H1 (cell line): ENCODE measurements around the gene ARHGEF28. TPM values are rescaled to one million over a fixed set of nuclear protein-coding genes. Genes with fewer than 3 reads are reported as not detected.

Source experiments
- CTCF ChIA-PET: fragments of 300-600 bp; sonication (Branson Sonifier 250); formaldehyde crosslinking; loops from one replicate; lab custom pipeline; 2021; ENCODE audit not compliant: partially characterized antibody; lab: Charles Lee
- POLR2A ChIA-PET: fragments of 300-600 bp; sonication (Branson Sonifier 250); formaldehyde crosslinking; loops from one replicate; lab custom pipeline; 2021; ENCODE audit warnings: inconsistent platforms; ENCODE audit not compliant: partially characterized antibody; lab: Charles Lee
- DNase-seq, 2 experiments: peaks; one replicate each; pipeline versions ENCODE4 v3.0.0 to v3.0.0-alpha.2; 2010 to 2022; ENCODE audit warnings: low spot score in 2 of 2, low read depth in 1 of 2, mixed read lengths in 1 of 2
- FAIRE-seq: peaks from 2 replicates; lab custom pipeline; 2011; peaks lifted over from hg19 to GRCh38; lab: Jason Lieb, UNC
- H2AFZ ChIP-seq: 2 replicates; pipeline ENCODE4 v1.8.1; 2012; ENCODE audit warnings: low read length, inconsistent platforms
- H2AK5ac ChIP-seq: 2 replicates; pipeline ENCODE4 v1.6.1; 2013; ENCODE audit warnings: low read depth, low read length
- H2BK120ac ChIP-seq: replicated peaks from 2 replicates; pipeline ENCODE3; 2013; ENCODE audit warnings: low read depth, low read length, inconsistent platforms
- H2BK12ac ChIP-seq: 2 replicates; pipeline ENCODE4 v1.6.1; 2013; ENCODE audit warnings: low read depth, low read length
- H2BK15ac ChIP-seq: 2 replicates; pipeline ENCODE4 v1.6.1; 2013; ENCODE audit warnings: low read length
- H2BK20ac ChIP-seq: 2 replicates; pipeline ENCODE4 v1.6.1; 2013; ENCODE audit warnings: low read length
- H2BK5ac ChIP-seq: 2 replicates; pipeline ENCODE4 v1.6.1; 2013; ENCODE audit warnings: low read depth, low read length
- H3K14ac ChIP-seq: 2 replicates; pipeline ENCODE4 v1.6.1; 2013; ENCODE audit warnings: inconsistent platforms; ENCODE audit not compliant: insufficient read length
- H3K18ac ChIP-seq: 2 replicates; pipeline ENCODE4 v1.6.1; 2013; ENCODE audit warnings: low read length; ENCODE audit errors: extremely low read depth
- H3K23ac ChIP-seq: 2 replicates; pipeline ENCODE4 v1.6.1; 2013; ENCODE audit warnings: inconsistent platforms; ENCODE audit not compliant: insufficient read length
- H3K23me2 ChIP-seq: 2 replicates; pipeline ENCODE4 v1.6.1; 2013; ENCODE audit warnings: low read depth, low read length
- H3K27ac ChIP-seq: 2 replicates; pipeline ENCODE4 v1.6.1; 2011; ENCODE audit warnings: low read depth, low read length, inconsistent platforms
- H3K27me3 ChIP-seq, 4 experiments: replicated peaks in 1 of 4; 1 replicate in 1 of 4; 2 replicates in 3 of 4; pipeline versions ENCODE4 v1.6.1 to v1.8.1; 2011 to 2013; ENCODE audit warnings: low read length in 3 of 4, mild to moderate bottlenecking in 3 of 4, inconsistent platforms in 2 of 4, mixed read lengths in 2 of 4, moderate library complexity in 1 of 4; ENCODE audit not compliant: control insufficient read depth in 3 of 4, insufficient read depth in 3 of 4; ENCODE audit errors: extremely low read depth in 1 of 4
- H3K36me3 ChIP-seq, 4 experiments: 2 replicates each; pipeline versions ENCODE4 v1.6.1 to v1.8.1; 2011 to 2013; ENCODE audit warnings: mild to moderate bottlenecking in 4 of 4, low read length in 3 of 4, moderate library complexity in 2 of 4, control low read depth in 1 of 4, inconsistent platforms in 1 of 4; ENCODE audit not compliant: insufficient read depth in 4 of 4, control insufficient read depth in 2 of 4
- H3K4ac ChIP-seq: replicated peaks from 2 replicates; pipeline ENCODE3; 2013; ENCODE audit warnings: low read length, low read depth, mixed read lengths, inconsistent platforms; ENCODE audit not compliant: insufficient read length
- H3K4me1 ChIP-seq, 4 experiments: replicated peaks in 1 of 4; 1 replicate in 1 of 4; 2 replicates in 3 of 4; pipeline versions ENCODE4 v1.6.1 to v1.8.1; 2011 to 2013; ENCODE audit warnings: low read length in 3 of 4, inconsistent platforms in 2 of 4, mixed read lengths in 1 of 4; ENCODE audit not compliant: insufficient read depth in 4 of 4, control insufficient read depth in 3 of 4
- H3K4me2 ChIP-seq, 2 experiments: 2 replicates each; pipeline versions ENCODE4 v1.6.1 to v1.8.1; 2011 to 2013; ENCODE audit warnings: low read depth in 2 of 2, low read length in 2 of 2, control low read depth in 1 of 2, inconsistent platforms in 1 of 2, mild to moderate bottlenecking in 1 of 2; ENCODE audit not compliant: insufficient read depth in 1 of 2
- H3K4me3 ChIP-seq, 4 experiments: fragments of 200-600, 300-600 bp in 1 of 4; sonication (generic), shearing (Covaris generic), sonication (Bioruptor Twin) in 1 of 4; 2 replicates each; pipeline versions ENCODE4 v1.5.1 to v1.8.1; 2011 to 2016; ENCODE audit warnings: low read length in 4 of 4, low read depth in 3 of 4, control low read depth in 2 of 4, inconsistent platforms in 2 of 4, mild to moderate bottlenecking in 2 of 4, mixed read lengths in 1 of 4, moderate library complexity in 1 of 4; ENCODE audit not compliant: insufficient read depth in 2 of 4; ENCODE audit errors: extremely low read depth in 1 of 4
- H3K56ac ChIP-seq: replicated peaks from 2 replicates; pipeline ENCODE3; 2013; ENCODE audit warnings: low read depth, mild to moderate bottlenecking, mixed read lengths, low read length, inconsistent platforms; ENCODE audit not compliant: insufficient read length
- H3K79me1 ChIP-seq: 2 replicates; pipeline ENCODE4 v1.6.1; 2013; ENCODE audit warnings: low read depth, low read length, control low read depth
- H3K79me2 ChIP-seq, 2 experiments: 2 replicates each; pipeline versions ENCODE4 v1.6.1 to v1.8.1; 2012 to 2013; ENCODE audit warnings: low read length in 2 of 2, mild to moderate bottlenecking in 2 of 2, inconsistent platforms in 1 of 2; ENCODE audit not compliant: insufficient read depth in 2 of 2, control insufficient read depth in 1 of 2
- H3K9ac ChIP-seq, 4 experiments: replicated peaks in 1 of 4; 1 replicate in 1 of 4; 2 replicates in 3 of 4; pipeline versions ENCODE4 v1.6.1 to v1.8.1; 2011 to 2013; ENCODE audit warnings: low read depth in 3 of 4, low read length in 3 of 4, control low read depth in 2 of 4, mild to moderate bottlenecking in 2 of 4, moderate library complexity in 2 of 4, inconsistent platforms in 1 of 4; ENCODE audit errors: extremely low read depth in 1 of 4
- H3K9me3 ChIP-seq, 2 experiments: 2 replicates each; pipeline versions ENCODE4 v1.6.1 to v1.8.1; 2012 to 2013; ENCODE audit warnings: mild to moderate bottlenecking in 2 of 2, moderate library complexity in 2 of 2, control low read depth in 1 of 2, inconsistent platforms in 1 of 2, low read depth in 1 of 2, low read length in 1 of 2, mixed read lengths in 1 of 2; ENCODE audit not compliant: insufficient read depth in 2 of 2
- H4K20me1 ChIP-seq, 2 experiments: replicated peaks in 1 of 2; 2 replicates each; pipeline versions ENCODE3 to v1.8.1; 2011 to 2013; ENCODE audit warnings: inconsistent platforms in 2 of 2, low read length in 2 of 2, mild to moderate bottlenecking in 1 of 2; ENCODE audit not compliant: insufficient read depth in 2 of 2, control insufficient read depth in 1 of 2
- H4K5ac ChIP-seq: 2 replicates; pipeline ENCODE4 v1.6.1; 2013; ENCODE audit warnings: low read length, low read depth, mixed read lengths, inconsistent platforms; ENCODE audit not compliant: insufficient read length
- H4K8ac ChIP-seq: 2 replicates; pipeline ENCODE4 v1.8.0; 2013; ENCODE audit warnings: mild to moderate bottlenecking, moderate library complexity, low read length, inconsistent platforms; ENCODE audit not compliant: insufficient read depth; ENCODE audit errors: extremely low read depth
- H4K91ac ChIP-seq: replicated peaks from 2 replicates; pipeline ENCODE3; 2013; ENCODE audit warnings: low read length, mixed read lengths, inconsistent platforms; ENCODE audit not compliant: insufficient read length
- ASH2L ChIP-seq: fragments of 200-600, 300-600 bp; sonication (generic); IDR thresholded peaks from one replicate; pipeline ENCODE4 v1.7.1; 2017; ENCODE audit warnings: low read length
- BCL11A ChIP-seq, 2 experiments: IDR thresholded peaks; one replicate each; pipeline ENCODE4 v1.6.1; 2011; ENCODE audit warnings: low read depth in 2 of 2, low read length in 2 of 2, mild to moderate bottlenecking in 2 of 2
- CTBP2 ChIP-seq: IDR thresholded peaks from 2 replicates; pipeline ENCODE4 v1.7.0; 2011; ENCODE audit warnings: borderline replicate concordance, mild to moderate bottlenecking, moderate library complexity, mixed read lengths, low read length; ENCODE audit not compliant: insufficient read depth, insufficient read length
- E2F6 ChIP-seq: IDR thresholded peaks from 2 replicates; pipeline ENCODE4 v1.6.1; 2012; ENCODE audit warnings: inconsistent platforms
- GABPA ChIP-seq: IDR thresholded peaks from 2 replicates; pipeline ENCODE4 v1.6.1; 2011; ENCODE audit warnings: mild to moderate bottlenecking, low read length, moderate library complexity, borderline replicate concordance; ENCODE audit not compliant: insufficient read depth
- KDM4A ChIP-seq: IDR thresholded peaks from one replicate; pipeline ENCODE4 v1.7.1; 2012; ENCODE audit warnings: low read depth, mild to moderate bottlenecking, moderate library complexity, low read length, inconsistent platforms; ENCODE audit not compliant: severe bottlenecking
- MAFK ChIP-seq: IDR thresholded peaks from 2 replicates; pipeline ENCODE4 v1.6.1; 2012; ENCODE audit warnings: low read depth, mild to moderate bottlenecking, improper control_type of control experiment, low read length
- PHF8 ChIP-seq: fragments of 200-600 bp; sonication (generic); conservative IDR thresholded peaks from 2 replicates; pipeline ENCODE4 v1.7.1; 2012; ENCODE audit warnings: low read depth, mild to moderate bottlenecking, inconsistent platforms, low read length, moderate library complexity
- RAD21 ChIP-seq, 2 experiments: IDR thresholded peaks in 1 of 2; conservative IDR thresholded peaks in 1 of 2; 2 replicates each; pipeline ENCODE4 v1.6.1; 2011; ENCODE audit warnings: low read depth in 2 of 2, low read length in 2 of 2, improper control_type of control experiment in 1 of 2, inconsistent platforms in 1 of 2, mild to moderate bottlenecking in 1 of 2, moderate library complexity in 1 of 2
- RFX5 ChIP-seq: IDR thresholded peaks from 2 replicates; pipeline ENCODE4 v1.6.1; 2011; ENCODE audit warnings: low read depth, low read length, improper control_type of control experiment, borderline replicate concordance
- SAP30 ChIP-seq: fragments of 300-600 bp; sonication (generic); IDR thresholded peaks from 2 replicates; pipeline ENCODE4 v1.7.1; 2012; ENCODE audit warnings: low read length, moderate library complexity, mild to moderate bottlenecking, inconsistent platforms; ENCODE audit not compliant: insufficient read depth, insufficient replicate concordance
- SP4 ChIP-seq: IDR thresholded peaks from 2 replicates; pipeline ENCODE4 v1.6.1; 2012; ENCODE audit warnings: low read length, inconsistent platforms
- SUZ12 ChIP-seq: fragments of 200-600 bp; sonication (generic); IDR thresholded peaks from 2 replicates; pipeline ENCODE4 v1.6.1; 2012; ENCODE audit warnings: mild to moderate bottlenecking, inconsistent platforms, low read length, moderate library complexity, mixed read lengths
- TCF12 ChIP-seq: IDR thresholded peaks from 2 replicates; pipeline ENCODE4 v1.6.1; 2011; ENCODE audit warnings: low read depth, mild to moderate bottlenecking, low read length
- WGBS, 2 experiments: shearing (Covaris generic) in 1 of 2; methylation state at CpG; one replicate each; pipeline versions ENCODE4 v1.1.6 to v1.1.7; 2013 to 2015; ENCODE audit warnings: low lambda C conversion rate in 2 of 2, mixed read lengths in 2 of 2, inconsistent platforms in 1 of 2, low coverage in 1 of 2, missing lambda C conversion rate in 1 of 2; ENCODE audit not compliant: insufficient replicate concordance in 2 of 2, insufficient coverage in 1 of 2, insufficient read length in 1 of 2; ENCODE audit errors: extremely low coverage in 1 of 2, missing lambda C conversion rate in 1 of 2; 5-methylcytosine and 5-hydroxymethylcytosine counted together
- polyA plus RNA-seq, 7 experiments: library from polyadenylated mRNA; depleted of rRNA in 3 of 7; stranded (reverse) in 5 of 7; unstranded in 2 of 7; fragments of >200 nt in 5 of 7; fragments of 200-250 nt in 2 of 7; gene quantifications; 1 replicate in 5 of 7; 2 replicates in 1 of 7; 4 replicates in 1 of 7; pipeline versions ENCODE4 v1.2.1 to v1.2.3, GENCODE V29; 2011 to 2013; ENCODE audit warnings: missing spikeins in 2 of 7, mixed read lengths in 2 of 7
- total RNA-seq: library from RNA; stranded (reverse); fragmentation: NEBNext Ultra II Directional; extraction: Animal tissue kit (Norgen Biotek cat#: 25700); gene quantifications from 2 replicates; pipeline ENCODE4 v1.2.1, GENCODE V29; 2021

ARHGEF28 gene
- total and polyA plus RNA-seq, 2 of the 8 experiments (the other 6 are each of a cell fraction or from before 2014, with no cell fraction given) = 0.33 to 1.0 TPM

DNA sequence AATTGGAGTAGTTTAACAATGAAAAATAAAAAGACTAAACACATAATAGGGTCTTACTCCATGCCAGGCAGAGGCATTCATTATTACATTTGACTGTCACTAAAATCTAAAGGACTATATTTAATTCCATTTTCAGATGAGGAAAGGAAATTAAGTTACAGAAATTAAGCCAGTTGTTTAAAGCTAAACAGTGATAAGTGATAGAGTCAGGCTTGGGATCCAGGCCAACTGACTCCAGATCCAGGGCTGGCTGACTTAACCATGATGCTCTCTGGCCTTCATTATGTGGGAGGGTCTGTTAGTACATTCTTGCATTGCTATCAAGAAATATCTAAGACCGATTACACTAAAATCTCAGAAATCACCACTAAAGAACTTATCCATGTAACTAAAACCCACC is 107.2 kb downstream of the ARHGEF28 start:
- Histone ChIP-seq H3K79me2 (no peaks in the 10 kb centered on the region), H3K4me1 (no peaks in the 10 kb centered on the region), H3K23ac (no peak overlapping the region), H2AK5ac (no peak overlapping the region), H3K18ac (no peak overlapping the region), H2AFZ (no peak overlapping the region), H3K9ac (no peak overlapping the region), H3K56ac (no peak overlapping the region), H3K79me1 (no peaks in the 10 kb centered on the region), H3K27me3 (no peaks in the 10 kb centered on the region), H4K91ac (no peak overlapping the region), H4K20me1 (no peaks in the 10 kb centered on the region), H2BK120ac (no peak overlapping the region), H4K5ac (no peak overlapping the region), H2BK15ac (no peak overlapping the region), H3K4ac (no peak overlapping the region), H3K27ac (no peak overlapping the region), H4K8ac (no peak overlapping the region), H3K4me3 (no peak overlapping the region), H3K36me3 (no peaks in the 10 kb centered on the region), H2BK5ac (no peak overlapping the region), H3K14ac (no peak overlapping the region), H3K9me3 (no peaks in the 10 kb centered on the region), H3K4me2 (no peak overlapping the region), H2BK12ac (no peak overlapping the region), H2BK20ac (no peak overlapping the region), H3K23me2 (no peaks in the 10 kb centered on the region)
- DNase-seq = no peak
- 96% methylated on average over 1 of the region's 1 CpG; no CpG with 5 or more reads in 1 of the 2 experiments for WGBS, 2 experiments
- FAIRE-seq = no peak
- ChIA-PET POLR2A (no interaction called here), CTCF (no interaction called here)
- TF ChIP-seq GABPA (no peak), SUZ12 (no peak), PHF8 (no peak), KDM4A (no peak), SP4 (no peak), ASH2L (no peak), RAD21 (IDR thresholded peaks at IDR 0.05 in 1 of 2, conservative IDR thresholded peaks at IDR 0.05 in 1 of 2; ENCODE audit: low read depth in 2 of 2, low read length in 2 of 2) (no peak), SAP30 (no peak), RFX5 (no peak), TCF12 (no peak), MAFK (no peak), CTBP2 (no peak), BCL11A (IDR thresholded peaks at IDR 0.05; ENCODE audit: low read depth in 2 of 2, low read length in 2 of 2) (no peak), E2F6 (no peak)
